GM21723 (cell line): Measurements from ENCODE around the gene SF1.

Source experiments
- ATAC-seq: cut with Tn5 transposase; IDR thresholded peaks from one replicate; pipeline ENCODE4 v1.9.1; 2021; ENCODE audit warnings: mild to moderate bottlenecking, moderate library complexity; ENCODE audit not compliant: unreplicated experiment

The SF1 gene

GRCh38 chr11:64714666-64715065 lies 63.7 kb downstream of the SF1 start:
- no peak for ATAC-seq
